ENCODE data around the gene GPR55. TPM values are rescaled to one million over a fixed set of nuclear protein-coding genes. Genes with fewer than 3 reads are reported as not detected.

The GPR55 gene
- total and polyA plus RNA-seq, 2 of the 8 experiments (the other 6 are each of a cell fraction or from before 2014, with no cell fraction given), result not detected

DNA sequence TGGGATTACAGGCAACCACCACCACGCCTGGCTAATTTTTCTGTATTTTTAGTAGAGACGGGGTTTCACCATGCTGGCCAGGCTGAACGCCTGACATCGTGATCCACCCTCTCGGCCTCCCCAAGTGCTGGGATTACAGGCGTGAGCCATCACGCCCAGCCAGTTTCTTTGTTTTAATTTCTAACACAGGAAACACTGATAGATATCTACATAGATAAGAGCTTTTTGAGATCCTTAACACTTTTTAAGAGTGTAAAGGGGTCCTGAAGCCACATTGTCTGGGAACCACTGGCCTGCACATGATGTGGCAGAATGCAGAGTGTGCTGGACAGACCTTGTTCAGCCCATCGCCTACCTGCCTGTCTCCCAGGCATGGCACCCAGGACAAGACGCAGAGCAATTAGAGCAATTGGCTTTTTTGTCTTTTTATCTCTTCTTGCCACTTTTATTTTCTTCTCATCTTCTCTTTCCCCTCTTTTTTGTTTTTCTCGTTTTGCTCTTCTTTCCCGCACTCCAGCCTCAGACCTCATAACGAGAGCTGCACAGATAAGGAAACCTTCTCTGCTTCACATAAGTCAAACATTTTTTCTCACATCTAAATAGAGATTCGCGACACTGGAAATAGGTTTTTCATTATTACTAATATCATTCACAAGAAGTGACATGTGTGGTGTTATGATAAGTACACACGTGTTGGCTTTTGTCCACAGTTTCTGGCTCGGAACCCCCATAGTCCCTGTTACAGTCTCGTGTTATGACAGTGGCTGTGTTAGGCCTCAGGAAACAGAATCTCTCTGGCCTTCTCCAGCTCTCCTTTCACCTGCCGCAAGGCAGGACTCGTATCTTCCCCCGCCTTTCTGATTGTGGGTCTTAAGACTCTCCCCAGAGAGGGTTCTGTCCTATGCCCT lies 25.2 kb upstream of the GPR55 start:
- Histone ChIP-seq H4K5ac (ENCODE audit: insufficient read length, low read depth, low read length) (no peak overlapping the region), H2BK20ac (ENCODE audit: low read length) (no peak overlapping the region), H2BK120ac (replicated peaks; ENCODE audit: low read depth, low read length) (no peak overlapping the region), H3K18ac (ENCODE audit: extremely low read depth, low read length) (no peak overlapping the region), H3K27me3 (replicated peaks in 1 of 4; ENCODE audit: control insufficient read depth in 3 of 4, extremely low read depth in 1 of 4, insufficient read depth in 3 of 4, low read length in 3 of 4) (no peaks in the 10 kb centered on the region), H3K56ac (replicated peaks; ENCODE audit: insufficient read length, low read depth, low read length) (no peak overlapping the region), H3K23me2 (ENCODE audit: low read depth, low read length) (no peaks in the 10 kb centered on the region), H3K4me1 (replicated peaks in 1 of 4; ENCODE audit: control insufficient read depth in 3 of 4, insufficient read depth in 4 of 4, low read length in 3 of 4) (no peaks in the 10 kb centered on the region), H3K36me3 (ENCODE audit: control insufficient read depth in 2 of 4, insufficient read depth in 4 of 4, low read length in 3 of 4) (no peaks in the 10 kb centered on the region), H3K27ac (ENCODE audit: low read depth, low read length) (no peak overlapping the region), H3K79me2 (ENCODE audit: control insufficient read depth in 1 of 2, insufficient read depth in 2 of 2, low read length in 2 of 2) (no peaks in the 10 kb centered on the region), H3K9me3 (ENCODE audit: insufficient read depth in 2 of 2, low read depth in 1 of 2, low read length in 1 of 2) (no peaks in the 10 kb centered on the region), H4K91ac (replicated peaks; ENCODE audit: insufficient read length, low read length) (no peak overlapping the region), H3K9ac (replicated peaks in 1 of 4; ENCODE audit: extremely low read depth in 1 of 4, low read depth in 3 of 4, low read length in 3 of 4) (no peak overlapping the region), H3K14ac (ENCODE audit: insufficient read length) (no peak overlapping the region), H3K4me3 (ENCODE audit: extremely low read depth in 1 of 4, insufficient read depth in 2 of 4, low read depth in 3 of 4, low read length in 4 of 4) (no peak overlapping the region), H3K79me1 (ENCODE audit: low read depth, low read length) (no peaks in the 10 kb centered on the region), H2BK5ac (ENCODE audit: low read depth, low read length) (no peak overlapping the region), H2BK12ac (ENCODE audit: low read depth, low read length) (no peak overlapping the region), H2BK15ac (ENCODE audit: low read length) (no peak overlapping the region), H3K23ac (ENCODE audit: insufficient read length) (no peak overlapping the region), H4K8ac (ENCODE audit: extremely low read depth, insufficient read depth, low read length) (no peak overlapping the region), H2AK5ac (ENCODE audit: low read depth, low read length) (no peak overlapping the region), H4K20me1 (replicated peaks in 1 of 2; ENCODE audit: control insufficient read depth in 1 of 2, insufficient read depth in 2 of 2, low read length in 2 of 2) (no peaks in the 10 kb centered on the region), H2AFZ (ENCODE audit: low read length) (no peak overlapping the region), H3K4me2 (ENCODE audit: insufficient read depth in 1 of 2, low read depth in 2 of 2, low read length in 2 of 2) (no peak overlapping the region), H3K4ac (replicated peaks; ENCODE audit: insufficient read length, low read depth, low read length) (no peak overlapping the region)
- DNase-seq (ENCODE audit: low read depth in 1 of 2, low spot score in 2 of 2) (no peak), FAIRE-seq (no peak)
- 87% methylated on average over 20 of the region's 20 CpGs; no CpG with 5 or more reads in 1 of the 2 experiments for WGBS, 2 experiments (ENCODE audit: extremely low coverage in 1 of 2, insufficient coverage in 1 of 2, insufficient read length in 1 of 2, insufficient replicate concordance in 2 of 2, low coverage in 1 of 2, low lambda C conversion rate in 2 of 2, missing lambda C conversion rate in 1 of 2)
- ChIA-PET POLR2A (ENCODE audit: partially characterized antibody) (no interaction called here), CTCF (ENCODE audit: partially characterized antibody) (interaction anchor here (0.6 to 3.3 kb wide), 5 partner anchors 9 to 103 kb away, joined by 3 to 16 read pairs (median 3); no protein-coding TSS in a partner anchor)
- TF ChIP-seq, protein P1, sequence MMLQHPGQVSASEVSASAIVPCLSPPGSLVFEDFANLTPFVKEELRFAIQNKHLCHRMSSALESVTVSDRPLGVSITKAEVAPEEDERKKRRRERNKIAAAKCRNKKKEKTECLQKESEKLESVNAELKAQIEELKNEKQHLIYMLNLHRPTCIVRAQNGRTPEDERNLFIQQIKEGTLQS (IDR thresholded peaks at IDR 0.05; ENCODE audit: insufficient read depth, low read depth, low read length), result no peak
- TF ChIP-seq EGR1 (IDR thresholded peaks at IDR 0.05; ENCODE audit: borderline replicate concordance, low read depth, low read length), result no peak
- no peak for TF ChIP-seq BACH1 (IDR thresholded peaks at IDR 0.05; ENCODE audit: low read length)

All from H1 (cell line).